GM18870 (cell line): Measurements from ENCODE around the gene RAB1A.

ENCODE experiments used
- ATAC-seq: cut with Tn5 transposase; IDR thresholded peaks from one replicate; pipeline ENCODE4 v1.9.1; 2021; ENCODE audit warnings: moderate library complexity; ENCODE audit not compliant: unreplicated experiment

Gene RAB1A

DNA sequence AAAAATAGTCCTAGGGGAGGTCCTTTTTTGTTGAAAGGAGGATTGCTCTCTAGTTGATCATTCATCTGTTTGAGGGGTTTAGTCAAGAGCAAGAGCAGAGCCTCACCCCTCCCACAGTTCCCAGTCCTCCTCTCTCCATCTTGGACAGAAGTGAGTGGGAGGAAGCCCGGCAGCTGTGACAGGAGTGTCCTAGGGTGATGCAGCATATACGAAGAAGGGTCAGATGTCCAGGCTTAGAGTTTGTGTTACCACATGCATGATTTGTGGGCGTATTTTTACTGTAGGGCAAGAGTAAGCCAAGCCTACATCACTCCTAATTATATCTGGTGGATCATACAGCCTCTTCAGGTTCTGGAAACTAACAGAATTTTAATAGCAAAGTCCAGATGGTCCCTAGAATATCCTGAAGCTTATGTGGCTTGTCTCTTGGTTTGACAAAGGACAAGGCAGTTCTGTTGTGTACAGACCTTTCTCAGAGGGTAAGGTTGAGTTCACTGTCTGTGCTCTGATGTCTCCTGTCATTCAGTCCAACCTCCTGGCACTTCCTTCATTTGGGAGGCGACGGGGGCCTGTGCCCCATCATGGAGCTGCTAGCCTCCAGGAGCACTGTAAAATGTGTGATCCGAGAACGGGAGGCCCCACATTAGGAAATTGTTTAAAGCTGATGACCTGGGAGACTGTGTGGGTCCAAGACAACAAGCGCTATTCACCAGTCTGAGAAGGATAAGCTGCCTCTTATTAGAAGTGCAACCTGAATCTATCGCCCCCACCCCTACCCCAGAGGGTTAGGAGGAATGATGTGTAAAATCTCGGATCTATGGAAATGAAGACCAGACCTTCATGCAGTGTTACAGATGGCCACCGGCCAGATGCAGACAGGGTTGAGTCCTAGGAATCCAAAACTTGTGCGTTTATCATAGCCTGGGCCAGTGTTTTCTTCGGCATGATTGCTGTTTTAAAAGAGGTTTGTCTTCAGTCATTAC, 66.8 kb downstream of the RAB1A start:
- ATAC-seq = no peak

DNA sequence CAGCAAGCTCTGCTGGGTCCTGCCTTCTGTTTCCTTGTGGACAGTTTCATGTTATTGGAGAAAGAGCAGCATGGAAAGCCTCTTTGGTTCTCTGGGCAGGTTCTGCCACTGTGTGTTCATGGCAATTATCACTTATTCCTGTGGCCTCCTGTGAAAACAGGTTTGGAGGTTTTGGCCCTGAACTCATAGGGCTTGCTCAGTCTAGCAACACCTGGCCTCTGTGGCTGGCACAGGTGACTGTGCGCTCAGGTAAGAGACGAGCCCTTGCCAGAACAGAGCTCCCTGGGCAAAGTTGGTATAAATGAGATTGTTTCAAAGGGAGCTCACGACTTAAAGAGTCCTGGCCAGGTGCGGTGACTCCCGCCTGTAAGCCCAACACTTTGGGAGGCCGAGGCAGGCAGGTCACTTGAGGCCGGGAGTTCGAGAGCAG, 68.0 kb downstream of the RAB1A start:
- ATAC-seq = no peak

DNA sequence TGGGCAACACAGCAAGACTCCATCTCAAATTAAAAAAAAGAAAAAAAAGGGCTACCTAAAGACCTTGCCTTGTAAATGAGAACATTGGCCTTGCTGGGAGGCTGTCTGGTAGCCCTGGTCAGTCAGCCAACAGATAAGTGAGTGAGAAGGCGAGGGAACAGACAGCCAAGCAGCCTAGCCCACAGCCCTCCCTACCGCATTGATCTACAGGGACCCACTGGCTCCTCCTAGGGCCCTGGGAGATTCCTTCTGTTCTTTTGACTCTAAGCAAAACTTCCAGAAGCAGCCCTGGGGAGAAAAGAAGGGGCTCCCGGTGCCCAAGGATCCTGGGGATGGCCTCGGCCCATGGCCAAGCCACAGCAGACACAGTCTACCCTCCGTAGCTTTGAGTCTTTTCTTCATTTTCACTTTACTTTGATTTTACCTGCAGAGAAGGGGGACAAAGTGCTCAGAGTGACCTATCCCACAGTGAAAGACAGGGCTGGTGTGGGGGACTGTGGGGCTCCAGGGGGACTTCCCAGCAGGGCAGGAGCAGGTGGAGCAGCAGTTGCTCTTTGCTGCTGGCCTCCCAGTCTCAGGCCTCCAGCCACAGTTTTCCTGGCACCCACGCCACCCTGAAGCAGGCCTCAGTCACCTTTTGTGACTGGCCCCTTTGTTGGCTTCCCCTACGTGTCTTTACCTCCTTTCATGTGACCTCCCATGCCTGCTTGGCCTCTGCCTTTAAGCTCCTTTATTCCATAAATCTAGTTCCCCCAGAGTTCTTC, 68.6 kb downstream of the RAB1A start:
- ATAC-seq = no peak

DNA sequence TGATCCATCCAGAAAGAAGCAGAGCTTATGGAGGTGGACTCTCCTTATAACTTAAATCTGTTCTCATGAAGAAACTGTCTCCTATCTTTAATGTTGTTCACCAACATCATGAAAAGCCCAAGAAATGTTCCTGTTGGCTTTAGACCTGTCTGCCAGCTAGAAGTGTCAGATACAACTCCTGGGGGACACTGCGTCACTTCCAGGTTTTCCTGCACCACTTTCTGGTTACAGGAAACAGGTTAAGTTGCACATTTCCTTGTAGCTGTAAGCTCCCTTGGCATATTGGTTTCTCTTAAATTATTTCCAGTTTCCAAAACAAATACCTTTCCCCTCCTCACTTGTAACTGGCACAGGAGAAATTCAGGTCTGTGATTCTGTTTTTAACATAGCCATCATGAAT, 70.8 kb downstream of the RAB1A start:
- no peak for ATAC-seq

DNA sequence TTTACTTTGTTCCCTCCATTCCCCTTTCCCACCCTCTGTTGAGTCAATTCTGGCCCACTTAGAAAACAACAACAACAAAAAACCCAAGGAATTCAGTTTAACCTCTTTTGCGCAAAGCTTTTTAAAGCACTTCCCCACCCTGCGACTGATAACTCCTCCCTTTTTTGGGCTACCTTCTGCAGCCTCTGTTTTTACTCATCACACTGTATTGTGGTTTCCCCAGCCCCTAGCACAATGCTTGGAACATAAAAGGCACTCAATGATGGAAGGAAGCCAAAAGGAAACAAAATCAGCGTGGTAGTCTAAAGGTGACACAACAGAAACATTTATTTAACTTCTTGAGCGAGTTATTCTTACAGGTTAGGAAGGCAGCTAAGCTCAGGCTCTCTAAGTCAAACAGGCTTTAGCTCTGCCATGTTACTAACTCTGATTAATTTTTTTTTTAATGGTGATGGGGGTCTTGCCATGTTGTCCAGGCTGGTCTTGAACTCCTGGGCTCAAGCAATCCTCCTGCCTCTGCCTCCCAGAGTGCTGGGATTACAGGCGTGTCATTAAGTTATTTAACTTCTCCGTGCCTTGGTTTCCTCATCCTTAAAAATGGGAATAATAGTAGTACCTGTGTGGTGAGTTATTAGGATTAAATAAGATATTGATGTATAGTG, 72.4 kb downstream of the RAB1A start:
- ATAC-seq = peak; percentile 33

DNA sequence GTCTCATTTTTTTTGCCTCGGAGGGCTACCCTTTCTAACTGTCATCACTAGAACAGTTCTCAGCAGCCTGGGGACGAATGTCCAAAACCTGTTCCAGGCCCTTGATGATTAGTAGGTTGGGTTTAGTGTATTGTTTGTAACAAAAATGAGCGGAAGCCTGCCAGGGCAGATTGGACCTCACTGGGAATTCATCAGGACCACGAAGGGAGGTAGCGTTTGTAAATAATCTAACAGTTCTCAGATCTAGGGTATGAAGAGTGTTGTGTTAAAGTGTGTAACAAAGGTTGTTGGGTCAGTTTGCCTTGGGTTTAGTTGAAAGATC, 72.9 kb downstream of the RAB1A start:
- ATAC-seq = no peak

DNA sequence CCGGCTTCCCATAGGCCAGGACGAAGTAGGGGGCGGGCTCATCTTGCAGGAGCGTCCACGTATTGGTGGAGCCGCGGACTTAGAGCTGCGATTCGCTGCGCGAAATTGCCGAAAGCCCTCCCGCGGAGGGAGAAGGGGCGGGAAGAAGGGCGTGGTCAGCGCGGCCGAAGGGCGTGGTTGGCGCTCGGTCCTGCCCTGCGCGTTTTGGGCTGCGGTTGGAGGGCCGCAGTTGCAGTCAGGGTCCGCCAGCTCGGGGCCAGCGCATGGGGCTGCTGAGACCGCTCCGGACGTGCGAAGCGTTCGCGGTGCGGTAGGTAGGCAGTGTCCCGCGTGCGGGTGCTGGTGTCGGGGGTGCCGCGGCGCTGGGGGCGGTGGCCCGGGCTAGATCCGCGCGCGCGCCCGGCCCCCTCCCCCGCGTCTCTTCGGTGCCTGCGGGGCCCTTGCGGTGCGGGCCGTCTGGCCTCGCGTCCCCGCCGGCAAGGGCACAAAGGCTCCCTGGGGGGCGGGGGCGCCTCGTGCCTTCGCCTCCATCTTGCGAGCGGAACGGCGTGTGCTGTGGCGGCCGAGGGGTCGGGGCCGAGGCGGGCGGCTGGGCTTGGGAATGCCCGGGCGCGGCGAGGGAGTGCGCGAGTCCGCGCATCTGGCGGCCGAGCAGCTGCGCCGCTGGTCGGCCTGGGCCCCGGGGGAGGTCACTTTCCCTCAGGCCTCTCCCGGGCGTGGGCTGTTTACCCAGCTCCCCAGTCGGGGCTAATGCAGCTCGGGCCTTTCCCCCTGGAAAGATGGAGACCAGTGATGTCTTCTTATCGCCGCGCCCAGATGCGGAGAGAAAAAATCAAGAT, 73.5 kb downstream of the RAB1A start, which contains the start of gene CEP68:
TSS of gene CEP68 (plus strand) at position 202 of the 839 bp plus-strand sequence. CDS start 13,029 bp downstream, outside the sequence.
- ATAC-seq = peak; percentile 74

DNA sequence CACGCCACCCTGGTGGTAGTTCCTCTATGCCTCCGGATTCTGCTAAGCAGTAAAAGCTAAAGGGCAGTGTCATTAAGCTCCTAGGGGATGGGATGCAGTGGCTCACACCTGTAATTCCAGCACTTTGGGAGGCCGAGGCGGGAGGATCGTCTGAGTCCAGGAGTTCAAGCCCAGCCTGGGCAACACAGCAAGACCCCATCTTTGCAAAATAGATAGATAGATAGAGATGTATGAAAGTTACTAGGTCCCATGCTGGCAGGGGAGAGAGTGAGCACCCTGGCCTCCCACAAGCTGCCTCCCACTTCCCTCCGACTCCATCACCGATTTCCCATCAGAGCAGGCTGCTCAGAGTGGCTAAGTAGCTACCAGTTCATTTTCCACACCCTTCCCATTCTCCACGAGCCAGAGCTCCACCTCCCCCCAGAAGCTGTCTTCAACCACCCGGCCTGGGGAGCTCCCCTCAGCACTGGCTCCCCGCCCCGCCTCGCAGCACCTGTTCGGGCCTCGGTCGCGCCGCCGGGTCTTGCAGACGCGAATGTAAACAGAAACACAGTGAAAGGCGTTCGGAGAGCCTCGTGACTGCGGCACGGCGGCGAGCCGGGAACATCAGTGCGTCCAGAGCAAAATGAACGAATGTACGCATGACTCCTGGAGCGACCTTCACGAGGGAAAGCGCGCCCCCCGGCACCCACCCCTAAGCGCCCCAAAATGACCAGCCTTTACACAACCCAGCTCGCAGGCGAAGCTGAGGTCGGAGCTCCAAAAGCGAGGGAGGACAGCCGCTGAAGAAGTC, 74.3 kb downstream of the RAB1A start:
- ATAC-seq = peak; percentile 14

DNA sequence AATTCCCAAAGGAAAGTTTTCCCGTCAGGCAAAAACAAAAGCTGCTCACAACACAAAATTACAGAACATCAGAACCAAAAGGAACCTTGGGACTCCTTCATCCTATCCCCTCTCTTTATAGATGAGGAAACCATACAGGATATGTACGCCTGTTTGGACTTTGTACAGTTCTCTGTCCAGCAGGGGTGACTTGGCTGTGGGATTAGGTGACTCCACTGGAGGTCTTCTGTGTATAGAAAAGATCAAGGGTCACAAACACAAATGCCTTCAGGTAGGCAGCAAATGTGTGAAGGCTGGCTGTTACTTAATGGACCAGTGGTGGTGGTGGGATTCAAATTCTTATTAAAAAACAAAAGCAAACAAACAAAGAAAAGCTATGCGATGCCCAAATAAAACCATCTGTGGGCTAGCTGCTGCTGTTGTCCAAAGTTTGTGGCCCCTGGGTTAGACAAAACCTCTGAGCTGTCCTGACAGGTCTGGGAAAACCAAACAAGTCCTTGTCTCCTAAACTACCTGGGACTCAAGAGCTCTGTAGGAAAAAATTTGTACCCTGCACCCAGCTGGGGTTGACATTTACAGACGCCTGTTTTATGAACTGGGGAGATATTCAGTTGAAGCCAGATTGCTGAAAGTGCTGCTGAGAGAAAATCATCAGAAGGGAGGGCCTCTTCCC, 75.0 kb downstream of the RAB1A start:
- ATAC-seq = no peak

DNA sequence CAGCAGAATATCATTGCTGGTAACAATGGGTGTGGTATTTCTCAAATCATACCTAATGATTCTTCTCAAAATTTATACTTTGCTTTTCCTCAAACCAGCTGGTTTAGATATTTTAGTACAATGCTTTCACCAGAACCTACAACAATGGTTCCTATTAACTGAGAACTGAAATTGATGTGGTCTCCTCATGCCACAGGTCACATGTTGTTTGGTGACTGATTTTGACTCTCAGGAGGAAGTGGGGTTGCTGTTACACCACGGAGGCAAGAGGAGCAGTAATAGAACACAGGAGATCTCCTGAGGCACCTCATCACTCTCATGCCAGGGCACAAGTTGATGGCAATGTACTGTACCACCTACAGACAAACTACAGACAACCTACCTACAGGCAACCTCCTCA, 76.7 kb downstream of the RAB1A start:
- peak; percentile 73 for ATAC-seq

DNA sequence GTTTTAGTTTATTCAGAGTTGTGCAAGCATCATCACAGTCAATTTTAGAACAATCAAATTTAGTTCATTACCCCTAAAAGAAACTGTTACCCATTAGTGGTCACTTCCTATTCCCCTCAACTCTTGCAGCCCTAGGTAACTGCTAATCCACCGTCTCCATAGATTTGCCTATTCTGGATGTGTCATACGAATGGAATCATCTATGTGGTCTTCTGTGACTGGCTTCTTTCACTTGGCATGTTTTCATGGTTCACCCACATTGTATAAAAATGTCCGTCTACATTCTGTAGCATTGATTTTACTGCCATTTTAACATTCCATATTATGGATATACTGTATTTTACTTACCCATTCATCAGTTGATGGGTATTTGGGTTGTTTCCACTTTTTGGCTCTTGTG, 79.0 kb downstream of the RAB1A start:
- no peak for ATAC-seq

DNA sequence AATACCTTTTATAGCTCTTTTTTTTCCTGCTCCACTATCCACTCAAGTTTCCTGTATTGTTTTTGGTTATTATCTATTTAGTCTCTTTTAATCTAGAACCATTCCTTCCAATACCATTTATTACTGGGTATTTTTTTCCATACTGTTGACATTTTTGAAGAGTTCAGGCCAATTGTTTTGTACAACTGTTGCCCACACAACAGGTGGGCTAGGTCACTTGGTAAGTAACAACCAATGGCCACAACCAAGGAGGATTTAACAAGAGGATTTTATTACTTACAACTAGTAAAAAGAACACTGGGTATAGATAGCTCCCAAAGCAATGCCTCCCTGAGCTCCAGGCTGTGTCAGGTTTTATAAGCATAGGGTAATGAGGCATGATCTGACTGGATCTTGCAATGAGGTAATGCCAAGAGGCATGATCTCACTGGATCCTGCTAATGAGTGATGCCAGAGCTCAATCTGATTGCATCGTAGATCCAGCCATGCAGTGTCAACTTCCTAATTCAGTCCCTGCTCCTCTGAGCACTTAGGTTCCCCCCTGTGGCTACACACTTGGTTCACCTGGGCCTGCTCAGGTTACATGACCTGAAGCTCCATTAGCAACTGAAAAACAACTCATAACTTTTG, 80.8 kb downstream of the RAB1A start:
- ATAC-seq = no peak

DNA sequence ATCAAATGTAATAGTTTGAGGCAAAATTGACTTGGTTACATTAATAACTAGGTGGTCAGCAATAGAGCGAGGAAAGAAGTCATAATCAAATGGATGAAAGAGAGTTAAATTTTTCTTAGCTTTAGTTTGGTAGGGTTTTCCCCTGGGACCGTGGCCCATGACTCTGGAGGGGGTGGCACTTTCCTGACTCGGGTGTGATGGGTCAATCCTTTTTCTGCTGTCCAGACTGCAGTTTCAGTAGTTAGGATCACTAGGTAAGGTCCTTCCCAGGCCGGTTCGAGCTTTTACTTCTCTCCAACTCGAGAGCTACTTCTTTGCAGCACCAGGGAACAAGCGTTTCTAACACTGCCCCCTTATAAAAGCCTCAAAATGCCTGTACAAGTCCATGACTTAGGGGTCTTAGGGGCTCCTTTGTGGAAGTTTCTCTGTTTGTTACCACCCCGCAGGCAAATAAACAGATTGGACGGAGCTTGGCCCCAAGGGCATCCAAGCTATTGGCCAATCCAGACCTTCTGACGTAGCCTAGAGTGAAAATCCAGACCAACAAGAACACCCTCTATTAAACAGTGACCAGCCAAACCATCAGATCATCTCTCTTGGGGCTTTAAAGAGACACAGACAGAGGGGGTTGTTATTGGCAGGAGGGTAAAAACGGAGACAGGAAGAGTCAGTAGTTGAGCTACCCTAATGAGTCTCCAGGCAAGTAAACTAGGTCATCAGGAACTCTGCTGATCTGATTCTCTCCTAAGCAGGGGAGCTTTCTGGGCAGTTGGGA, 83.1 kb downstream of the RAB1A start:
- ATAC-seq = no peak

DNA sequence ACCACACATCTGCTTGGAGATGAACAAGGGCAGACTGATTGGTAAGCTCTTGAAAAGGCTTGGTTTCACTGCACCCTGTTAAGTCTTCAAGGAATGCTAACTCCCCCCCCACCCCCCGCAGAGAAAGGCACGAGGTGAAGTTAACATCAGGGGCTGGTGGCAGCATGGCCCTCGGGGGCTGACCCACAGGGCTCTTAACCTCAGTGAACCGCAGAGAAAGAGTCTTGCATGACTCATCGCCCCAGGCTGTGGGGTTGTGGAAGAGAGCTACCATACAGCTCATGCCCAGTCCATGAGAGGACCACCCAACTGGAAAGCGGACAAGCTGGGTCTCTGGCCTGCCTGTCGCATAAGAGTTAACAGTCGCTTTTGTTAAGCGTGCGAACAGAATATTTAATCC, 84.3 kb downstream of the RAB1A start:
- ATAC-seq = no peak

DNA sequence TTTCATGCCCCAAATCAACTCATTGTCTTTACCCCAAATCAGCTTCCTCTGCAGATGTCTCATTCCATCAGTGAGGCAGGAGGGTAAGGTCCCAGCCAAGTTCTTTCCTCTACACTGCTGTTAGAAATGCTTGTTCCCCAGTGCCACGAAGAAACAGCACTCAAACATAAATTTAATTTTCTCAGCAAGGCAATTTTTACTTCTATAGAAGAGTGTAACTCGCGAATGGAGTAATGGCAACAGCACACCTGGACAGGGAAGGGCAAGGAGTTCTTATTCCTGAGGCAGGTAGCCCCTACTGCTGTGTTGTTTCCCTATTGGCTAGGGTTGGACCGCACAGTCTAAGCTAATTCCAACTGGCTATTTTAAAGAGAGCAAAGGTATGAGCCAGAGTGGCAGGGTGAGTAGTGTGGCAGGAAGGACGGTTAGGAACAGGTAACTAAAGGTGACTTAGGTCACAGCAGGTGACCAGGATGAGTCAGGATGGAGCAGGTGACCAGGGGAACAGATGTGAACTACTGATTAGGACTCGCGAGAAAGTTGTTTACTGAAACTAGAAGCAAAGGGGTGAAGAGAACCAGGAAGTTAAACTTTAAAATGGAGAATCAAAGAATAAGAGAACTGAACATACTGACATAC, 85.7 kb downstream of the RAB1A start:
- ATAC-seq = no peak

DNA sequence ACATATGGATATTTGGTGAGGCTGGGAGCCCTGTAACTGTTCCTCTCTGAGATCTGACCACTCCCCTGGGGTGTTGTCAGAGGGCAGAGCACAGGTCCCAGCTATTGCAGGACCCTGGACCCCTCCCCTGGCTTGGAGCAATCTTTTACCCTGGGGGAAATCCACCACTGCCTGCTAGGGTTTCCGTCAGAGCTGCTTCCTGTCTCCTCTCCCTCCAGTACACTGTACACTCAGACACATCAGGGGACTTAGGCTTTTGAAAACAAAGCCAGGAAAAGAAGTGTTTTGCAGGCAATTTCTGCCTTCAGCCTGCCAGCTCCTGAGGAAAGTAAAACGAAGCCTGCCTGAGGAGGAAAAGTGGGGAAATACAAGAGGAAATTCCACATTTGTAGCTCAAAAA, 86.9 kb downstream of the RAB1A start:
- no peak for ATAC-seq
